ENCODE data around the gene SLC25A21.
"Not testable (repeated sequence)": the region's sequence is repeated elsewhere in the genome, so short reads cannot be mapped to it uniquely, and the experiment has no call there.

SLC25A21 gene

GRCh38 chr14:37185670-37186069, 13.3 kb upstream of the SLC25A21 start:
- Histone ChIP-seq H3K4me3 (ENCODE audit: low read length) (no peak overlapping the region), H3K9ac (ENCODE audit: low read length) (no peak overlapping the region), H3K79me1 (ENCODE audit: low read length) (no peaks in the 10 kb centered on the region), H3K36me3 (ENCODE audit: control insufficient read depth, insufficient read depth, low read length) (no peaks in the 10 kb centered on the region), H2BK5ac (ENCODE audit: low read length) (no peak overlapping the region), H3K27ac (ENCODE audit: low read depth, low read length) (no peak overlapping the region), H4K8ac (ENCODE audit: low read depth, low read length) (no peak overlapping the region), H3K79me2 (ENCODE audit: control insufficient read depth, insufficient read depth, low read length) (no peaks in the 10 kb centered on the region), H3K4me2 (ENCODE audit: low read length) (no peak overlapping the region), H3K18ac (ENCODE audit: low read length) (no peak overlapping the region), H3K27me3 (ENCODE audit: insufficient read depth, low read length, poor library complexity) (no peaks in the 10 kb centered on the region), H2AK5ac (ENCODE audit: low read length) (no peak overlapping the region), H3K4ac (ENCODE audit: low read depth, low read length) (no peak overlapping the region), H2BK120ac (ENCODE audit: low read depth, low read length) (no peak overlapping the region), H4K5ac (ENCODE audit: low read length) (no peak overlapping the region), H2BK15ac (replicated peaks; ENCODE audit: low read depth) (no peak overlapping the region), H3K4me1 (ENCODE audit: control insufficient read depth, low read depth, low read length) (no peaks in the 10 kb centered on the region), H3K23ac (ENCODE audit: low read length) (no peak overlapping the region), H3K56ac (ENCODE audit: low read length) (no peak overlapping the region)
- DNase-seq = no peak

- H3K4me3 ChIP-seq (ENCODE audit: low read length); H3K27ac ChIP-seq (ENCODE audit: low read depth, low read length); H3K36me3 ChIP-seq (ENCODE audit: control insufficient read depth, insufficient read depth, low read length); H3K27me3 ChIP-seq (ENCODE audit: insufficient read depth, low read length, poor library complexity); DNase-seq; H3K56ac ChIP-seq (ENCODE audit: low read length); H2AK5ac ChIP-seq (ENCODE audit: low read length); H4K5ac ChIP-seq (ENCODE audit: low read length); H3K4ac ChIP-seq (ENCODE audit: low read depth, low read length); H3K9ac ChIP-seq (ENCODE audit: low read length); H3K79me2 ChIP-seq (ENCODE audit: control insufficient read depth, insufficient read depth, low read length); H3K23ac ChIP-seq (ENCODE audit: low read length); H4K8ac ChIP-seq (ENCODE audit: low read depth, low read length); H3K18ac ChIP-seq (ENCODE audit: low read length); H2BK120ac ChIP-seq (ENCODE audit: low read depth, low read length); H3K4me1 ChIP-seq (ENCODE audit: control insufficient read depth, low read depth, low read length); H3K79me1 ChIP-seq (ENCODE audit: low read length); H2BK15ac ChIP-seq (replicated peaks; ENCODE audit: low read depth); H2BK5ac ChIP-seq (ENCODE audit: low read length); H3K4me2 ChIP-seq (ENCODE audit: low read length): not testable (repeated sequence)
- no CpG with 5 or more reads among the region's 8 CpGs for WGBS (ENCODE audit: extremely low coverage, insufficient coverage, low lambda C conversion rate)
These were observed 12.1 kb upstream of the SLC25A21 start for GRCh38 chr14:37184520-37184919.

- Histone ChIP-seq H3K23ac (ENCODE audit: low read length) (no peak overlapping the region), H3K4me1 (ENCODE audit: control insufficient read depth, low read depth, low read length) (no peaks in the 10 kb centered on the region), H2BK15ac (replicated peaks; ENCODE audit: low read depth) (no peak overlapping the region), H3K27me3 (ENCODE audit: insufficient read depth, low read length, poor library complexity) (no peaks in the 10 kb centered on the region), H3K79me2 (ENCODE audit: control insufficient read depth, insufficient read depth, low read length) (no peaks in the 10 kb centered on the region), H3K79me1 (ENCODE audit: low read length) (no peaks in the 10 kb centered on the region), H3K4ac (ENCODE audit: low read depth, low read length) (no peak overlapping the region), H3K4me3 (ENCODE audit: low read length) (no peak overlapping the region), H3K4me2 (ENCODE audit: low read length) (no peak overlapping the region), H3K9ac (ENCODE audit: low read length) (no peak overlapping the region), H4K8ac (ENCODE audit: low read depth, low read length) (no peak overlapping the region), H2BK5ac (ENCODE audit: low read length) (no peak overlapping the region), H2AK5ac (ENCODE audit: low read length) (no peak overlapping the region), H3K56ac (ENCODE audit: low read length) (no peak overlapping the region), H3K18ac (ENCODE audit: low read length) (no peak overlapping the region), H3K27ac (ENCODE audit: low read depth, low read length) (no peak overlapping the region), H4K5ac (ENCODE audit: low read length) (no peak overlapping the region), H3K36me3 (ENCODE audit: control insufficient read depth, insufficient read depth, low read length) (no peaks in the 10 kb centered on the region), H2BK120ac (ENCODE audit: low read depth, low read length) (no peak overlapping the region)
- WGBS (ENCODE audit: extremely low coverage, insufficient coverage, low lambda C conversion rate) = no CpG with 5 or more reads among the region's 6 CpGs
- DNase-seq = peak; percentile 22
These were observed 9.0 kb upstream of the SLC25A21 start for GRCh38 chr14:37181441-37181840.

- H3K4me3 ChIP-seq (ENCODE audit: low read length); H3K23ac ChIP-seq (ENCODE audit: low read length); H3K4ac ChIP-seq (ENCODE audit: low read depth, low read length); H2BK15ac ChIP-seq (replicated peaks; ENCODE audit: low read depth); H3K56ac ChIP-seq (ENCODE audit: low read length); H3K18ac ChIP-seq (ENCODE audit: low read length); H3K79me1 ChIP-seq (ENCODE audit: low read length); H3K9ac ChIP-seq (ENCODE audit: low read length); H3K79me2 ChIP-seq (ENCODE audit: control insufficient read depth, insufficient read depth, low read length); H2AK5ac ChIP-seq (ENCODE audit: low read length); H2BK120ac ChIP-seq (ENCODE audit: low read depth, low read length); H4K5ac ChIP-seq (ENCODE audit: low read length); H3K27me3 ChIP-seq (ENCODE audit: insufficient read depth, low read length, poor library complexity); DNase-seq; H3K4me1 ChIP-seq (ENCODE audit: control insufficient read depth, low read depth, low read length); H3K4me2 ChIP-seq (ENCODE audit: low read length); H2BK5ac ChIP-seq (ENCODE audit: low read length); H4K8ac ChIP-seq (ENCODE audit: low read depth, low read length); H3K27ac ChIP-seq (ENCODE audit: low read depth, low read length); H3K36me3 ChIP-seq (ENCODE audit: control insufficient read depth, insufficient read depth, low read length): not testable (repeated sequence)
- WGBS (ENCODE audit: extremely low coverage, insufficient coverage, low lambda C conversion rate) = no CpG with 5 or more reads among the region's 7 CpGs
These were observed 8.5 kb upstream of the SLC25A21 start for GRCh38 chr14:37180886-37181285.

- WGBS (ENCODE audit: extremely low coverage, insufficient coverage, low lambda C conversion rate) = no CpG with 5 or more reads among the region's 4 CpGs
- Histone ChIP-seq H3K18ac (ENCODE audit: low read length) (no peak overlapping the region), H2BK120ac (ENCODE audit: low read depth, low read length) (no peak overlapping the region), H4K5ac (ENCODE audit: low read length) (no peak overlapping the region), H3K79me1 (ENCODE audit: low read length) (no peaks in the 10 kb centered on the region), H3K4me3 (ENCODE audit: low read length) (no peak overlapping the region), H3K4me1 (ENCODE audit: control insufficient read depth, low read depth, low read length) (no peaks in the 10 kb centered on the region), H3K27me3 (ENCODE audit: insufficient read depth, low read length, poor library complexity) (no peaks in the 10 kb centered on the region), H3K4ac (ENCODE audit: low read depth, low read length) (no peak overlapping the region), H2BK5ac (ENCODE audit: low read length) (no peak overlapping the region), H3K56ac (ENCODE audit: low read length) (no peak overlapping the region), H3K23ac (ENCODE audit: low read length) (no peak overlapping the region), H3K27ac (ENCODE audit: low read depth, low read length) (no peak overlapping the region), H2AK5ac (ENCODE audit: low read length) (no peak overlapping the region), H3K9ac (ENCODE audit: low read length) (no peak overlapping the region), H3K4me2 (ENCODE audit: low read length) (no peak overlapping the region), H2BK15ac (replicated peaks; ENCODE audit: low read depth) (no peak overlapping the region), H4K8ac (ENCODE audit: low read depth, low read length) (no peak overlapping the region), H3K36me3 (ENCODE audit: control insufficient read depth, insufficient read depth, low read length) (no peaks in the 10 kb centered on the region), H3K79me2 (ENCODE audit: control insufficient read depth, insufficient read depth, low read length) (no peaks in the 10 kb centered on the region)
- no peak for DNase-seq
These were observed 7.6 kb upstream of the SLC25A21 start for GRCh38 chr14:37179896-37180502.

- Histone ChIP-seq H3K9ac (ENCODE audit: low read length) (peak overlapping the region; percentile 29), H4K8ac (ENCODE audit: low read depth, low read length) (no peak overlapping the region), H2BK5ac (ENCODE audit: low read length) (no peak overlapping the region), H3K27ac (ENCODE audit: low read depth, low read length) (no peak overlapping the region), H4K5ac (ENCODE audit: low read length) (no peak overlapping the region), H3K4me3 (ENCODE audit: low read length) (no peak overlapping the region), H3K79me2 (ENCODE audit: control insufficient read depth, insufficient read depth, low read length) (no peaks in the 10 kb centered on the region), H2BK120ac (ENCODE audit: low read depth, low read length) (no peak overlapping the region), H3K4me2 (ENCODE audit: low read length) (no peak overlapping the region), H3K23ac (ENCODE audit: low read length) (no peak overlapping the region), H3K79me1 (ENCODE audit: low read length) (no peaks in the 10 kb centered on the region), H3K27me3 (ENCODE audit: insufficient read depth, low read length, poor library complexity) (no peaks in the 10 kb centered on the region), H3K4ac (ENCODE audit: low read depth, low read length) (no peak overlapping the region), H2BK15ac (replicated peaks; ENCODE audit: low read depth) (no peak overlapping the region), H2AK5ac (ENCODE audit: low read length) (no peak overlapping the region), H3K56ac (ENCODE audit: low read length) (no peak overlapping the region), H3K18ac (ENCODE audit: low read length) (no peak overlapping the region), H3K36me3 (ENCODE audit: control insufficient read depth, insufficient read depth, low read length) (no peaks in the 10 kb centered on the region), H3K4me1 (ENCODE audit: control insufficient read depth, low read depth, low read length) (no peaks in the 10 kb centered on the region)
- no peak for DNase-seq
- no CpG with 5 or more reads among the region's 5 CpGs for WGBS (ENCODE audit: extremely low coverage, insufficient coverage, low lambda C conversion rate)
These were observed 669 bp upstream of the SLC25A21 start for GRCh38 chr14:37172936-37173614.
